GM23338 (cell line): ENCODE results near the gene VDR. TPM values are rescaled to one million over a fixed set of nuclear protein-coding genes. Genes with fewer than 3 reads are reported as not detected.

Experiments used
- ATAC-seq: fragments of 200-7000 bp; cut with Tn5 transposase; 3 replicates; pipeline ENCODE4 v1.9.1; 2020
- DNase-seq: peaks from one replicate; pipeline ENCODE4 v3.0.0-alpha.2; 2015; ENCODE audit warnings: low spot score
- H2AFZ ChIP-seq: fragments of 200-600 bp; sonication (generic); 2 replicates; pipeline ENCODE4 v1.8.0; 2016; ENCODE audit warnings: antibody characterized with exemption, mild to moderate bottlenecking, moderate library complexity
- H3F3A ChIP-seq: fragments of 200-600 bp; sonication (generic); replicated peaks from 2 replicates; pipeline ENCODE4 v1.8.0; 2017; ENCODE audit warnings: antibody characterized with exemption, mixed run types, low read depth
- H3K27ac ChIP-seq: fragments of 200-600 bp; sonication (generic); 2 replicates; pipeline ENCODE4 v1.6.1; 2016; ENCODE audit warnings: low read depth
- H3K27me3 ChIP-seq: fragments of 200-600 bp; sonication (generic); 2 replicates; pipeline ENCODE4 v1.8.0; 2016; ENCODE audit warnings: mild to moderate bottlenecking, mixed run types, moderate library complexity; ENCODE audit not compliant: insufficient read depth
- H3K36me3 ChIP-seq: fragments of 200-600 bp; sonication (generic); 2 replicates; pipeline ENCODE4 v1.8.0; 2016; ENCODE audit warnings: mild to moderate bottlenecking; ENCODE audit not compliant: insufficient read depth
- H3K4me1 ChIP-seq: fragments of 200-600 bp; sonication (generic); 2 replicates; pipeline ENCODE4 v1.8.0; 2016; ENCODE audit warnings: mild to moderate bottlenecking, moderate library complexity; ENCODE audit not compliant: insufficient read depth
- H3K4me2 ChIP-seq: fragments of 200-600 bp; sonication (generic); 2 replicates; pipeline ENCODE4 v1.7.1; 2017; ENCODE audit warnings: mixed run types
- H3K4me3 ChIP-seq: fragments of 200-600 bp; sonication (generic); 2 replicates; pipeline ENCODE4 v1.6.1; 2016; ENCODE audit warnings: mixed run types
- H3K79me2 ChIP-seq: fragments of 200-600 bp; sonication (generic); replicated peaks from 2 replicates; pipeline ENCODE4 v1.8.0; 2017; ENCODE audit warnings: mild to moderate bottlenecking; ENCODE audit not compliant: insufficient read depth
- H3K9me2 ChIP-seq: fragments of 200-600 bp; sonication (generic); 2 replicates; pipeline ENCODE4 v1.8.0; 2017; ENCODE audit not compliant: insufficient read depth
- H4K20me1 ChIP-seq: fragments of 200-600 bp; sonication (generic); replicated peaks from 2 replicates; pipeline ENCODE4 v1.8.0; 2017; ENCODE audit warnings: mild to moderate bottlenecking; ENCODE audit not compliant: insufficient read depth
- H3K27ac Mint-ChIP-seq: 2 replicates; pipeline ENCODE4 v1.8.0; 2020; ENCODE audit warnings: inconsistent platforms, mild to moderate bottlenecking, moderate library complexity, mixed read lengths
- H3K27me3 Mint-ChIP-seq: 3 replicates; pipeline ENCODE4 v1.8.0; 2022; ENCODE audit warnings: low read depth, mild to moderate bottlenecking, moderate library complexity, mixed read lengths, inconsistent platforms; ENCODE audit not compliant: insufficient read depth, poor library complexity
- H3K36me3 Mint-ChIP-seq: 3 replicates; pipeline ENCODE4 v1.8.0; 2021; ENCODE audit warnings: low read depth, mild to moderate bottlenecking, inconsistent platforms, moderate library complexity, mixed read lengths
- H3K4me1 Mint-ChIP-seq: 3 replicates; pipeline ENCODE4 v1.8.0; 2020; ENCODE audit warnings: mild to moderate bottlenecking, inconsistent platforms, mixed read lengths
- H3K4me3 Mint-ChIP-seq: 3 replicates; pipeline ENCODE4 v1.8.0; 2021; ENCODE audit warnings: moderate library complexity, mild to moderate bottlenecking, inconsistent platforms, mixed read lengths
- H3K9me3 Mint-ChIP-seq: 3 replicates; pipeline ENCODE4 v1.8.0; 2020; ENCODE audit warnings: moderate library complexity, mild to moderate bottlenecking, inconsistent platforms, mixed read lengths
- CREB1 ChIP-seq: fragments of 250-450 bp; sonication (Bioruptor Pico); IDR thresholded peaks from 2 replicates; pipeline ENCODE4 v1.5.0; 2020; ENCODE audit warnings: low read depth, mild to moderate bottlenecking, moderate library complexity
- EZH2 ChIP-seq: fragments of 200-600 bp; sonication (generic); IDR thresholded peaks from one replicate; pipeline ENCODE4 v1.8.0; 2017; ENCODE audit warnings: antibody characterized with exemption, mild to moderate bottlenecking, low read depth; ENCODE audit not compliant: unreplicated experiment
- EZH2phosphoT487 ChIP-seq: fragments of 200-600 bp; sonication (generic); IDR thresholded peaks from one replicate; pipeline ENCODE4 v1.8.1; 2018; ENCODE audit warnings: antibody characterized with exemption; ENCODE audit not compliant: unreplicated experiment
- NANOG ChIP-seq: IDR thresholded peaks from 2 replicates; pipeline ENCODE4 v1.6.1; 2016; ENCODE audit warnings: antibody characterized with exemption, borderline replicate concordance
- POLR2AphosphoS5 ChIP-seq: IDR thresholded peaks from 2 replicates; pipeline ENCODE4 v1.6.1; 2016; ENCODE audit warnings: antibody characterized with exemption, low read depth
- STAT1 ChIP-seq: IDR thresholded peaks from one replicate; pipeline ENCODE4 v1.6.1; 2016; ENCODE audit warnings: antibody characterized with exemption; ENCODE audit not compliant: unreplicated experiment
- ZNF114 ChIP-seq: fragments of 250-450 bp; sonication (Bioruptor Pico); IDR thresholded peaks from 2 replicates; pipeline ENCODE4 v1.5.0; 2020; ENCODE audit warnings: mild to moderate bottlenecking, moderate library complexity
- ZNF331 ChIP-seq: fragments of 250-450 bp; sonication (Bioruptor Pico); IDR thresholded peaks from 2 replicates; pipeline ENCODE4 v1.5.0; 2020; ENCODE audit warnings: low read depth, mild to moderate bottlenecking, moderate library complexity
- polyA plus RNA-seq: library from polyadenylated mRNA; unstranded; fragments of >200 nt; fragmentation: Nextera tagmentation; extraction: Ambion mirVana; gene quantifications from 2 replicates; pipeline ENCODE4 v1.2.1, GENCODE V29; 2016
- total RNA-seq: library from RNA; depleted of rRNA; stranded (reverse); fragments of >200 nt; shearing (Covaris generic); gene quantifications from 2 replicates; pipeline ENCODE4 v1.2.3, GENCODE V29; 2014
- TF ChIP-seq, protein P1 (sequence below): IDR thresholded peaks from one replicate; pipeline ENCODE4 v1.6.1; 2018; ENCODE audit warnings: antibody characterized with exemption; ENCODE audit not compliant: unreplicated experiment
- TF ChIP-seq, protein P2 (sequence below): fragments of 250-450 bp; sonication (Bioruptor Pico); IDR thresholded peaks from 2 replicates; pipeline ENCODE4 v1.5.0; 2020; ENCODE audit warnings: mild to moderate bottlenecking, moderate library complexity

Gene VDR
- total and polyA plus RNA-seq, 2 experiments from 2014 or later = 0.37 to 1.4 TPM

DNA sequence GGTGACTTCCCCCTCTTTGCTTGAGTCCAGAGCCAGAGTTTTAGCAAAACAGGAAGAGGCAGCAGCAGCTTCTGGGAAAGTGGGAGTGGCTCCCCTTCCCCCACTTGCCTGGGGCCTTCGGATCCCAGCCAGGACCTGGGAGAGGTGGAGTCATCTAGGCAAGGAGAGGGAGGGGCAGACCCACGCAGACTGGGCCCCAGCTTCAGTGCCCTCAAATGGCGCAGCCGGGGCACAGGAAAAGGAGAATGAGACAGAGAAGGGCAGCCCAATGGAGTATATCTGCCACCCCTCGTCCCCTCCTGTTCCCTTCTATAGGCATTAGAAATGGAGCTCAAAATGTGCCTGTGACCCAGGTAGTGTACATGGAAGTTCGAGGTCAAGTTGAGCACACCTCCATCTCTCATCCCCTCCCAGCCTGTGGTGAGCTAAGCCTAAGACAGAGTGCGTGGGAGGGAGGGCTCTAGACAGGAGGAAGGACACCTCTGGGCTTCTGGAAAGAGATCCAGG, 75.8 kb downstream of the VDR start:
- DNase-seq = peak; percentile 76
- Mint-ChIP-seq H3K9me3 (no peaks in the 10 kb centered on the region; the same call in 2 of the 3 replicates), H3K27me3 (peaks cover 8% of the 10 kb centered on the region), H3K4me1 (peaks cover 40% of the 10 kb centered on the region), H3K36me3 (no peaks in the 10 kb centered on the region), H3K27ac (no peak overlapping the region; the same call in 1 of the 2 replicates), H3K4me3 (no peak overlapping the region)
- ATAC-seq = peak; percentile 85
- TF ChIP-seq, protein P1, sequence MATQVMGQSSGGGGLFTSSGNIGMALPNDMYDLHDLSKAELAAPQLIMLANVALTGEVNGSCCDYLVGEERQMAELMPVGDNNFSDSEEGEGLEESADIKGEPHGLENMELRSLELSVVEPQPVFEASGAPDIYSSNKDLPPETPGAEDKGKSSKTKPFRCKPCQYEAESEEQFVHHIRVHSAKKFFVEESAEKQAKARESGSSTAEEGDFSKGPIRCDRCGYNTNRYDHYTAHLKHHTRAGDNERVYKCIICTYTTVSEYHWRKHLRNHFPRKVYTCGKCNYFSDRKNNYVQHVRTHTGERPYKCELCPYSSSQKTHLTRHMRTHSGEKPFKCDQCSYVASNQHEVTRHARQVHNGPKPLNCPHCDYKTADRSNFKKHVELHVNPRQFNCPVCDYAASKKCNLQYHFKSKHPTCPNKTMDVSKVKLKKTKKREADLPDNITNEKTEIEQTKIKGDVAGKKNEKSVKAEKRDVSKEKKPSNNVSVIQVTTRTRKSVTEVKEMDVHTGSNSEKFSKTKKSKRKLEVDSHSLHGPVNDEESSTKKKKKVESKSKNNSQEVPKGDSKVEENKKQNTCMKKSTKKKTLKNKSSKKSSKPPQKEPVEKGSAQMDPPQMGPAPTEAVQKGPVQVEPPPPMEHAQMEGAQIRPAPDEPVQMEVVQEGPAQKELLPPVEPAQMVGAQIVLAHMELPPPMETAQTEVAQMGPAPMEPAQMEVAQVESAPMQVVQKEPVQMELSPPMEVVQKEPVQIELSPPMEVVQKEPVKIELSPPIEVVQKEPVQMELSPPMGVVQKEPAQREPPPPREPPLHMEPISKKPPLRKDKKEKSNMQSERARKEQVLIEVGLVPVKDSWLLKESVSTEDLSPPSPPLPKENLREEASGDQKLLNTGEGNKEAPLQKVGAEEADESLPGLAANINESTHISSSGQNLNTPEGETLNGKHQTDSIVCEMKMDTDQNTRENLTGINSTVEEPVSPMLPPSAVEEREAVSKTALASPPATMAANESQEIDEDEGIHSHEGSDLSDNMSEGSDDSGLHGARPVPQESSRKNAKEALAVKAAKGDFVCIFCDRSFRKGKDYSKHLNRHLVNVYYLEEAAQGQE = no peak
- TF ChIP-seq ZNF331 (CRISPR knock-in tag) = no peak
- Histone ChIP-seq H3K36me3 (no peaks in the 10 kb centered on the region), H3K79me2 (no peaks in the 10 kb centered on the region), H3K4me3 (no peak overlapping the region), H3K9me2 (no peaks in the 10 kb centered on the region), H3K4me1 (peaks cover 24% of the 10 kb centered on the region), H3K27ac (no peak overlapping the region), H4K20me1 (no peaks in the 10 kb centered on the region), H2AFZ (peak overlapping the region; percentile 94), H3F3A (no peaks in the 10 kb centered on the region), H3K4me2 (peak overlapping the region; percentile 75), H3K27me3 (no peaks in the 10 kb centered on the region)

DNA sequence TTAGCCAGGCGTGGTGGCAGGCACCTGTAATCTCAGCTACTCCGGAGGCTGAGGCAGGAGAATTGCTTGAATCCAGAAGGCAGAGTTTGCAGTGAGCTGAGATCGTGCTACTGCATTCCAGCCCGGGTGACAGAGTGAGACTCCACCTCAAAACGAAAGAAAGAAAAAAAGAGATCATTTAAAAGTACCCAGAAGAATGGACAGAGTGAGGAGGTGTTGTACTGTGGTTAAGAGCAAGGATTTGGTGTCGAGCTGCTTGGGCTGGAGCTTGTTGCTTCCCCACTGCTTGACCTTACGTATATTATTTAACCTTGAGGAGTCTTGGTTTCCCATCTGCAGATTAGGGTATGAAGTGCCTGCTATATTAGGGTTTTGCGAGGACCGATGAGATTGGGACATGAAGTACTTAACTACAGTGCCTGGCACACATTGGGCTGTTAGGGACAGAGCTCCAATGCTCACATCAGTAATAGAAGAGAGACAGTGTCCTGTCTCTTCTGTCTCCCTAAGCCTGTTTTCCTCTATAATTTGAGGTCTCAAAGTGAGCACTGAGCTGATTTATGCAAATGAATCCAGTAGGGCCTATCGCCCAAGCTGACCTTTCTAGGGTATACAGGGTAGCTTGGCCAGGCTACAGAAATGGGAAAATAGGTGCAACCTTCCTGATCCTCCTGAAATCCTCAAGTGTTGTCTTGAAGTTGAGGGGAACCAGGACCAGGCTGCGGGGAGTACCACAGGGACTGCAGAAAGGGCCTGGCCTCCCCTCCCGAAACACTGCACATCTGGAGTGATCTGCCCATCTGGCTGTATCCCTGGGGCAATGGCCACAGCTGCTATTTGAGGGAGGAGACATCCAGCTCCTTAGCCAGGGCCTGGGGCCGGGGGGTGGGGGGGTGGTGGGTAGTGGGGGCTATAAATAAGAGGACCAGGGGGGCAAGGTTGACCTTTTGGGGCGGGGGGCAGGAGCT, 76.5 kb downstream of the VDR start:
- no peaks in the 10 kb centered on the region for H3F3A ChIP-seq
- Mint-ChIP-seq H3K9me3 (no peaks in the 10 kb centered on the region; the same call in 2 of the 3 replicates), H3K36me3 (no peaks in the 10 kb centered on the region), H3K4me3 (no peak overlapping the region), H3K27ac (no peak overlapping the region; the same call in 1 of the 2 replicates), H3K27me3 (peaks cover 7% of the 10 kb centered on the region), H3K4me1 (peaks cover 42% of the 10 kb centered on the region)
- H2AFZ ChIP-seq = no peak overlapping the region
- H3K4me1 ChIP-seq = peaks cover 24% of the 10 kb centered on the region
- no peak for DNase-seq
- peak; percentile 9; the same call in 2 of the 3 replicates for ATAC-seq
- no peaks in the 10 kb centered on the region for H3K79me2 ChIP-seq
- no peaks in the 10 kb centered on the region for H4K20me1 ChIP-seq
- no peak overlapping the region for H3K4me2 ChIP-seq
- H3K27me3 ChIP-seq = no peaks in the 10 kb centered on the region
- no peak overlapping the region for H3K4me3 ChIP-seq
- H3K36me3 ChIP-seq = no peaks in the 10 kb centered on the region
- no peaks in the 10 kb centered on the region for H3K9me2 ChIP-seq
- 0 out of 2 replicates have a peak overlapping the region, but pooled peaks have one; percentile 55 for H3K27ac ChIP-seq
- TF ChIP-seq, protein P2, sequence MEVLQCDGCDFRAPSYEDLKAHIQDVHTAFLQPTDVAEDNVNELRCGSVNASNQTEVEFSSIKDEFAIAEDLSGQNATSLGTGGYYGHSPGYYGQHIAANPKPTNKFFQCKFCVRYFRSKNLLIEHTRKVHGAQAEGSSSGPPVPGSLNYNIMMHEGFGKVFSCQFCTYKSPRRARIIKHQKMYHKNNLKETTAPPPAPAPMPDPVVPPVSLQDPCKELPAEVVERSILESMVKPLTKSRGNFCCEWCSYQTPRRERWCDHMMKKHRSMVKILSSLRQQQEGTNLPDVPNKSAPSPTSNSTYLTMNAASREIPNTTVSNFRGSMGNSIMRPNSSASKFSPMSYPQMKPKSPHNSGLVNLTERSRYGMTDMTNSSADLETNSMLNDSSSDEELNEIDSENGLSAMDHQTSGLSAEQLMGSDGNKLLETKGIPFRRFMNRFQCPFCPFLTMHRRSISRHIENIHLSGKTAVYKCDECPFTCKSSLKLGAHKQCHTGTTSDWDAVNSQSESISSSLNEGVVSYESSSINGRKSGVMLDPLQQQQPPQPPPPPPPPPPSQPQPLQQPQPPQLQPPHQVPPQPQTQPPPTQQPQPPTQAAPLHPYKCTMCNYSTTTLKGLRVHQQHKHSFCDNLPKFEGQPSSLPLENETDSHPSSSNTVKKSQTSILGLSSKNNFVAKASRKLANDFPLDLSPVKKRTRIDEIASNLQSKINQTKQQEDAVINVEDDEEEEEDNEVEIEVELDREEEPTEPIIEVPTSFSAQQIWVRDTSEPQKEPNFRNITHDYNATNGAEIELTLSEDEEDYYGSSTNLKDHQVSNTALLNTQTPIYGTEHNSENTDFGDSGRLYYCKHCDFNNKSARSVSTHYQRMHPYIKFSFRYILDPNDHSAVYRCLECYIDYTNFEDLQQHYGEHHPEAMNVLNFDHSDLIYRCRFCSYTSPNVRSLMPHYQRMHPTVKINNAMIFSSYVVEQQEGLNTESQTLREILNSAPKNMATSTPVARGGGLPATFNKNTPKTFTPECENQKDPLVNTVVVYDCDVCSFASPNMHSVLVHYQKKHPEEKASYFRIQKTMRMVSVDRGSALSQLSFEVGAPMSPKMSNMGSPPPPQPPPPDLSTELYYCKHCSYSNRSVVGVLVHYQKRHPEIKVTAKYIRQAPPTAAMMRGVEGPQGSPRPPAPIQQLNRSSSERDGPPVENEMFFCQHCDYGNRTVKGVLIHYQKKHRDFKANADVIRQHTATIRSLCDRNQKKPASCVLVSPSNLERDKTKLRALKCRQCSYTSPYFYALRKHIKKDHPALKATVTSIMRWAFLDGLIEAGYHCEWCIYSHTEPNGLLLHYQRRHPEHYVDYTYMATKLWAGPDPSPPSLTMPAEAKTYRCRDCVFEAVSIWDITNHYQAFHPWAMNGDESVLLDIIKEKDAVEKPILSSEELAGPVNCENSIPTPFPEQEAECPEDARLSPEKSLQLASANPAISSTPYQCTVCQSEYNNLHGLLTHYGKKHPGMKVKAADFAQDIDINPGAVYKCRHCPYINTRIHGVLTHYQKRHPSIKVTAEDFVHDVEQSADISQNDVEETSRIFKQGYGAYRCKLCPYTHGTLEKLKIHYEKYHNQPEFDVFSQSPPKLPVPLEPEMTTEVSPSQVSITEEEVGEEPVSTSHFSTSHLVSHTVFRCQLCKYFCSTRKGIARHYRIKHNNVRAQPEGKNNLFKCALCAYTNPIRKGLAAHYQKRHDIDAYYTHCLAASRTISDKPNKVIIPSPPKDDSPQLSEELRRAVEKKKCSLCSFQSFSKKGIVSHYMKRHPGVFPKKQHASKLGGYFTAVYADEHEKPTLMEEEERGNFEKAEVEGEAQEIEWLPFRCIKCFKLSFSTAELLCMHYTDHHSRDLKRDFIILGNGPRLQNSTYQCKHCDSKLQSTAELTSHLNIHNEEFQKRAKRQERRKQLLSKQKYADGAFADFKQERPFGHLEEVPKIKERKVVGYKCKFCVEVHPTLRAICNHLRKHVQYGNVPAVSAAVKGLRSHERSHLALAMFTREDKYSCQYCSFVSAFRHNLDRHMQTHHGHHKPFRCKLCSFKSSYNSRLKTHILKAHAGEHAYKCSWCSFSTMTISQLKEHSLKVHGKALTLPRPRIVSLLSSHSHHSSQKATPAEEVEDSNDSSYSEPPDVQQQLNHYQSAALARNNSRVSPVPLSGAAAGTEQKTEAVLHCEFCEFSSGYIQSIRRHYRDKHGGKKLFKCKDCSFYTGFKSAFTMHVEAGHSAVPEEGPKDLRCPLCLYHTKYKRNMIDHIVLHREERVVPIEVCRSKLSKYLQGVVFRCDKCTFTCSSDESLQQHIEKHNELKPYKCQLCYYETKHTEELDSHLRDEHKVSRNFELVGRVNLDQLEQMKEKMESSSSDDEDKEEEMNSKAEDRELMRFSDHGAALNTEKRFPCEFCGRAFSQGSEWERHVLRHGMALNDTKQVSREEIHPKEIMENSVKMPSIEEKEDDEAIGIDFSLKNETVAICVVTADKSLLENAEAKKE = no peak
- TF ChIP-seq CREB1 (CRISPR knock-in tag) = no peak
- no peak for TF ChIP-seq ZNF114 (CRISPR knock-in tag)
- no peak for TF ChIP-seq NANOG
- TF ChIP-seq ZNF331 (CRISPR knock-in tag) = no peak
- no peak for TF ChIP-seq STAT1
- TF ChIP-seq POLR2AphosphoS5 = no peak
- TF ChIP-seq EZH2phosphoT487 = no peak
- TF ChIP-seq EZH2 = no peak
